BE2C (cell line): Measurements from ENCODE around the gene RASAL2.

Source experiments
- DNase-seq: peaks from one replicate; pipeline ENCODE4 v3.0.0-alpha.2; 2020
- H3K27me3 ChIP-seq: fragments of 250-450 bp; sonication (Bioruptor Pico); 2 replicates; pipeline ENCODE4 v1.5.1; 2020; ENCODE audit warnings: mild to moderate bottlenecking
- H3K36me3 ChIP-seq: fragments of 250-450 bp; sonication (Bioruptor Pico); 2 replicates; pipeline ENCODE4 v1.5.1; 2020; ENCODE audit warnings: mild to moderate bottlenecking
- H3K4me1 ChIP-seq: fragments of 250-450 bp; sonication (Bioruptor Pico); 2 replicates; pipeline ENCODE4 v1.5.1; 2020
- H3K4me3 ChIP-seq: 2 replicates; pipeline ENCODE4 v1.5.1; 2011; ENCODE audit warnings: low read depth, low read length
- H3K9me3 ChIP-seq: fragments of 250-450 bp; sonication (Bioruptor Pico); 2 replicates; pipeline ENCODE4 v1.5.1; 2020
- CTCF ChIP-seq: IDR thresholded peaks from 2 replicates; pipeline ENCODE4 v1.5.1; 2012; ENCODE audit warnings: mild to moderate bottlenecking, low read depth, low read length

The RASAL2 gene

GRCh38 chr1:178328728-178329127 lies 234.8 kb downstream of the RASAL2 start:
- H3K36me3 ChIP-seq: no peaks in the 10 kb centered on the region
- no peak for TF ChIP-seq CTCF
- no peak overlapping the region for H3K4me3 ChIP-seq
- no peaks in the 10 kb centered on the region for H3K9me3 ChIP-seq
- no peaks in the 10 kb centered on the region for H3K27me3 ChIP-seq
- DNase-seq: no peak
- H3K4me1 ChIP-seq: no peaks in the 10 kb centered on the region

- TF ChIP-seq CTCF: no peak
Observed at GRCh38 chr1:178330153-178330552, 236.2 kb downstream of the RASAL2 start.

DNA sequence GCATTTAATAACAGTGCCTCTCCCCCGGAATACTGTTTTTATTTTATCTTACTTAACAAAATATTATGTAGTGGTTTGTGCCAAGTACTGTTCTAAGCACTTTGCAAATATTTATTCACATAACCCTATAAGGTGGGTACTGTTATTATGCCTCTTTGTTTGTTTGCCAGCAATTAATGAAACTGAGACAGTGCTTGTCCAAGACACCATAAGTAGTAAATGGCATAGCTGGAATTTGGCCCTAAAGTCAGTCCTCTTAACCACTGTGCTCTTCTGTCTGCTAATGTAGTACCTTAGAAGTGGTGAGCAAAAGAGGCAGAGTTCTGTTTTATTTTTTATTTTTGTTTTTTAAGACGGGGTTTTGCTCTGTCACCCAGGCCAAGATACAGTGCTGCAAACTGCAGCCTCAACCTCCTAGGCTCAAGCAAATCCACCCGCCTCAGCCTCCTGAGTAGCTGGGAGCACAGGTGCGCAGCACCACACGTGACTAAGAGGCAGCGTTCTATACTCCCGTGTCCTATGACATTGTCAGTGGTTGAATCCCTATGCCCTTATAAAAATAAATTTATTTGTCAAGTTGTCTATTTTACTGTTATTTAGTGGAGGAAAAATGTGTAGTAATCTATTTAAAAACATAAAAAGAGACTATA lies 237.1 kb downstream of the RASAL2 start:
- no peaks in the 10 kb centered on the region for H3K4me1 ChIP-seq
- no peaks in the 10 kb centered on the region for H3K9me3 ChIP-seq
- no peak for TF ChIP-seq CTCF
- H3K27me3 ChIP-seq: no peaks in the 10 kb centered on the region
- DNase-seq: no peak
- no peaks in the 10 kb centered on the region for H3K36me3 ChIP-seq
- no peak overlapping the region for H3K4me3 ChIP-seq

More at GRCh38 chr1:178330153-178330552, 236.2 kb downstream of the RASAL2 start:
- H3K36me3 ChIP-seq: no peaks in the 10 kb centered on the region
- DNase-seq: no peak
- H3K9me3 ChIP-seq: no peaks in the 10 kb centered on the region
- no peak overlapping the region for H3K4me3 ChIP-seq
- H3K27me3 ChIP-seq: no peaks in the 10 kb centered on the region
- H3K4me1 ChIP-seq: no peaks in the 10 kb centered on the region

GRCh38 chr1:178335426-178335825 lies 241.5 kb downstream of the RASAL2 start:
- TF ChIP-seq CTCF: no peak
- no peak overlapping the region for H3K4me3 ChIP-seq
- no peaks in the 10 kb centered on the region for H3K9me3 ChIP-seq
- no peaks in the 10 kb centered on the region for H3K27me3 ChIP-seq
- no peaks in the 10 kb centered on the region for H3K4me1 ChIP-seq
- no peaks in the 10 kb centered on the region for H3K36me3 ChIP-seq
- no peak for DNase-seq

DNA sequence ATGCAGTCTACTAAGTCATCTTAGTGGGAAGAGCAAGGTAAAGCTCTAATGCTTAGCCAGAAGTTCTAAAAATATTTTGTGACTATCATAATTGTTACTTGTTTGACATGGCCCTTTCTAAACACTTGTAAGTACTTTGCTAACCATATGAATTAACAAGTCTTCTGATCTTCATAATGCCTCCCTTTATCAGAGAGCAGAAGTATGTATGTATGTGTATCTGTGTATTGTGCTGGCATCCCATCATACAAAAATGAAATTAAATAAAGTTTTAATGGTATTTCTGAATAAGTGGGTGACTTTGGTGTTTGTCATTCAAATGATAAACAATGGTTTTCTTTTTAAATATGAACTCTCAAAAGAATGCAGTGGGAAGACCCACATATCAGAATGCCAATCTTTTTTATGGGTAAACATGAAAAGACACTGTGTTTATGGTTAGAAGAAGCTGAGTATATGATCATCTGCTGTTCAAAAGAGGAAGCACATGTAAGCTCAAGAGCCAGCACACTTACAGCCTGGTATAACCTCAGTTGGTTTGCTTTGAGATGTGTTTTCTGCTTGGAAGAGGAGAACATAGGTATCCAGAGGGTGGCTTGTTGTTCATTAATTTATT lies 243.3 kb downstream of the RASAL2 start:
- H3K36me3 ChIP-seq: no peaks in the 10 kb centered on the region
- DNase-seq: no peak
- no peaks in the 10 kb centered on the region for H3K9me3 ChIP-seq
- no peak for TF ChIP-seq CTCF
- no peaks in the 10 kb centered on the region for H3K4me1 ChIP-seq
- H3K27me3 ChIP-seq: no peaks in the 10 kb centered on the region
- no peak overlapping the region for H3K4me3 ChIP-seq

GRCh38 chr1:178339834-178340233 lies 245.9 kb downstream of the RASAL2 start:
- Histone ChIP-seq H3K27me3 (no peaks in the 10 kb centered on the region), H3K9me3 (no peaks in the 10 kb centered on the region), H3K4me3 (no peak overlapping the region), H3K36me3 (no peaks in the 10 kb centered on the region), H3K4me1 (no peaks in the 10 kb centered on the region)
- no peak for TF ChIP-seq CTCF
- DNase-seq: no peak
